Gastrocnemius medialis (tissue), 4 donors: ENCODE measurements around the gene COMTD1. TPM values are rescaled to one million over a fixed set of nuclear protein-coding genes. Genes with fewer than 3 reads are reported as not detected.
A peak's percentile ranks its signal among the peaks of the same experiment; 100 is the strongest.

Experiments used
- ATAC-seq, 2 donors: fragments of 150-250 bp; one replicate each; pipeline ENCODE4 v1.9.1; 2016
- DNase-seq, 2 donors: peaks; one replicate each; pipeline ENCODE4 v3.0.0-alpha.2; 2019
- H3K27ac ChIP-seq, 4 donors: fragments of 200-600 bp; sonication (generic); 1 replicate in 1 of 4; 2 replicates in 3 of 4; pipeline ENCODE4 v1.5.1; 2016 to 2018; ENCODE audit warnings: mild to moderate bottlenecking in 2 of 4, moderate library complexity in 1 of 4
- H3K27me3 ChIP-seq, 3 donors: fragments of 200-600 bp; sonication (generic) in 2 of 3; 1 replicate in 1 of 3; 2 replicates in 2 of 3; pipeline versions ENCODE4 v1.5.1 to v1.6.0; 2016 to 2019; ENCODE audit warnings: mild to moderate bottlenecking in 1 of 3, moderate library complexity in 1 of 3
- H3K36me3 ChIP-seq, 2 donors: fragments of 200-600 bp; sonication (generic) in 1 of 2; one replicate each; pipeline ENCODE4 v1.5.1; 2017 to 2018
- H3K4me1 ChIP-seq, 2 donors: fragments of 200-600 bp; sonication (generic) in 1 of 2; one replicate each; pipeline ENCODE4 v1.5.1; 2016 to 2017; ENCODE audit warnings: mild to moderate bottlenecking in 2 of 2
- H3K4me3 ChIP-seq, 4 donors: fragments of 200-600 bp; sonication (generic) in 3 of 4; 1 replicate in 1 of 4; 2 replicates in 3 of 4; pipeline ENCODE4 v1.5.1; 2016 to 2019; ENCODE audit warnings: mild to moderate bottlenecking in 2 of 4
- H3K9me3 ChIP-seq, 3 donors: fragments of 200-600 bp; sonication (generic) in 2 of 3; 1 replicate in 1 of 3; 2 replicates in 2 of 3; pipeline ENCODE4 v1.5.1; 2016 to 2019
- POLR2A ChIP-seq, 2 donors: fragments of 450-650 bp; IDR thresholded peaks; one replicate each; pipeline ENCODE4 v1.6.1; 2017; ENCODE audit warnings: antibody characterized with exemption in 2 of 2, mild to moderate bottlenecking in 2 of 2, moderate library complexity in 2 of 2
- in situ Hi-C, 4 donors: fragments of 200-750 bp; cut with MboI; loops; one replicate each; pipeline versions ENCODE4 v1.15.0 to v1.8.0; 2017; ENCODE audit warnings: low sequenced_read_pairs in 4 of 4
- intact Hi-C: fragments of 100-400 bp; cut with DNase I; formaldehyde crosslinking; loops from one replicate; pipeline ENCODE4 v1.15.1; 2023; ENCODE audit warnings: low total_unique reads
- total RNA-seq, 4 donors: library from RNA; depleted of rRNA; stranded (reverse); fragments of >200 nt; gene quantifications; one replicate each; pipeline versions ENCODE4 v1.1.0 to v1.2.3, GENCODE V29; 2016
- TF ChIP-seq, protein P1 (sequence below), 5 experiments: fragments of 450-650 bp in 3 of 5; fragments of 200-600 bp in 2 of 5; sonication (generic) in 2 of 5; IDR thresholded peaks in 4 of 5; conservative IDR thresholded peaks in 1 of 5; 1 replicate in 4 of 5; 2 replicates in 1 of 5; pipeline ENCODE4 v1.5.1; 2016 to 2019; ENCODE audit warnings: antibody characterized with exemption in 5 of 5, mild to moderate bottlenecking in 3 of 5, moderate library complexity in 3 of 5

The COMTD1 gene
- total RNA-seq, 4 donors from 2014 or later: 15.6 to 64.4 (median 34.9) TPM

DNA sequence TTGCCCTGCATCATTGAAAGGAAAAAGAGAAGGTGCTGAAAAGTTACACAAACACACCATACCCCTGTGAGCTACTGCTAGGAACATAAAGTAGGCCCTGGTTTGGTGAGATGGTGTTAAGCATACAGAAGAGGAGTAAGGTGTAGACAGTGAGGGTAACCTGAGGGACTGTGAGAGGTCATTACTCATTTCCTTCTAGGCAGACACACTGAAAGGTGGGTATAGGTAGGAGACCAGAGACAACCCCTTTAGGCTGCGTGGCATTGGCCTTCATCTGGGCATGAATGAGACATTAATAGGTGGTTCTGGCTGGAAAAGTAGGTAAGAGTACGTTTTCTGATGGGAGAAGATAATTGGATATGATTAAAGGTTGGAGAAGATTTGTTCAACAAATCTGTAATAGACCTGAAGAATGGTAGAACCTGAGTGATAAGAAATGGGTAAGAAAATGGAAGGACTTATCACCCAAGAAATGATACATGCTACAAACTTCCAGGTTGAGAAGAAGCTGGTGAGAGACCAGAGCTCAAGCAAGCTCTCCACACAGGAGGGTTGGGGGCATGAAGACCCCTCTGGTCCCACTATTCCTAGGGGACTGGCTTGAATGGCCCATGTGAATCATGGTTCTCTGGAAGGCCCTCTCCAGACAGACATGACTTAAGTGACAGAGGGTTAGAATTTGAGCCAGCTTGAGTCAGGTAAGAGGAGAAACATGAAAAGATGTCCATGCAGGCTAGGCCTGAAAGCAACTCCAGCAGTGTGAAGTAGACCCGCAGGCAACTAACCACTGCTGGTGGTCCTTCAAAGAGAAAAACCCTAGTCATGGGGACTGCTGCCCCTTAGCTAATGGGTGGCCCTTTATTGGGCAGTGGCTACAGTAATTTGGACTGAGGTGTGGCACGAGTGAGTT lies 3.8 kb downstream of the COMTD1 start:
- TF ChIP-seq POLR2A (IDR thresholded peaks at IDR 0.05): no peak
- TF ChIP-seq, protein P1, sequence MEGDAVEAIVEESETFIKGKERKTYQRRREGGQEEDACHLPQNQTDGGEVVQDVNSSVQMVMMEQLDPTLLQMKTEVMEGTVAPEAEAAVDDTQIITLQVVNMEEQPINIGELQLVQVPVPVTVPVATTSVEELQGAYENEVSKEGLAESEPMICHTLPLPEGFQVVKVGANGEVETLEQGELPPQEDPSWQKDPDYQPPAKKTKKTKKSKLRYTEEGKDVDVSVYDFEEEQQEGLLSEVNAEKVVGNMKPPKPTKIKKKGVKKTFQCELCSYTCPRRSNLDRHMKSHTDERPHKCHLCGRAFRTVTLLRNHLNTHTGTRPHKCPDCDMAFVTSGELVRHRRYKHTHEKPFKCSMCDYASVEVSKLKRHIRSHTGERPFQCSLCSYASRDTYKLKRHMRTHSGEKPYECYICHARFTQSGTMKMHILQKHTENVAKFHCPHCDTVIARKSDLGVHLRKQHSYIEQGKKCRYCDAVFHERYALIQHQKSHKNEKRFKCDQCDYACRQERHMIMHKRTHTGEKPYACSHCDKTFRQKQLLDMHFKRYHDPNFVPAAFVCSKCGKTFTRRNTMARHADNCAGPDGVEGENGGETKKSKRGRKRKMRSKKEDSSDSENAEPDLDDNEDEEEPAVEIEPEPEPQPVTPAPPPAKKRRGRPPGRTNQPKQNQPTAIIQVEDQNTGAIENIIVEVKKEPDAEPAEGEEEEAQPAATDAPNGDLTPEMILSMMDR (IDR thresholded peaks at IDR 0.05 in 4 of 5, conservative IDR thresholded peaks at IDR 0.05 in 1 of 5): no peak
- in situ Hi-C loops (loop anchor here in 2 of 4 donors (5.0 to 25.0 kb wide), 2 partner anchors 45 to 970 kb away; no protein-coding TSS in a partner anchor), intact Hi-C loops (loop anchor here (2.0 to 10.0 kb wide), 3 partner anchors 21 to 1077 kb away; partner anchors contain the start of genes ADK, AP3M1 and VDAC2)
- Histone ChIP-seq H3K4me3 (no peak overlapping the region), H3K9me3 (no peaks in the 10 kb centered on the region), H3K27ac (peak overlapping the region; percentile 72 to 95 (median 80)), H3K36me3 (peaks cover 0 to 22% of the 10 kb centered on the region in 2 donors), H3K4me1 (peaks cover 36 to 37% of the 10 kb centered on the region in 2 donors), H3K27me3 (no peaks in the 10 kb centered on the region)
- no peak for ATAC-seq
- no peak for DNase-seq

DNA sequence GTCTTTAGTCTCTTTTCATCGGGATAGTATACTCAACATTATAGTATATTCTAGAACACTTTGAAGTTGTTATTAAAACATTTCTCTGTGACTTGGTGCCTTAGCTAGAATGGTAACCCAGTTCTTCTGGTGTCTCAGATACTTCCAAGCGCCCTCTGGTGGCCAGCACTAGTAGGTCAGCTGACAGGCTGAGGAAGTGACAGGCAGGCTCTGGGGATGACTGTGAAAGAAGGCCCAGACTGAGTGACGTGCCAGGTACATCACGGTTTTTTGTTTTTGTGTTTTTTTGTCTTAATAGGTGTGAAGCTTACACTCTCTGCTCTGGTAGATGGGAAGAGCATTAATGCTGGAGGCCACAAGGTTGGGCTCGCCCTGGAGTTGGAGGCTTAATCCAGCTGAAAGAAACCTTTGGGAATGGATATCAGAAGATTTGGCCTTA lies 5.1 kb downstream of the COMTD1 start:
- H3K27me3 ChIP-seq: no peaks in the 10 kb centered on the region
- H3K9me3 ChIP-seq: no peaks in the 10 kb centered on the region
- DNase-seq (peak; percentile 76 to 93), ATAC-seq (peak; percentile 46)
- in situ Hi-C loops (loop anchor here in 2 of 4 donors (5.0 to 25.0 kb wide), 2 partner anchors 43 to 968 kb away; no protein-coding TSS in a partner anchor), intact Hi-C loops (loop anchor here (10.0 kb wide), 2 partner anchors 186 to 1076 kb away; partner anchors contain the start of genes ADK and AP3M1)
- no peak for TF ChIP-seq POLR2A (IDR thresholded peaks at IDR 0.05)
- TF ChIP-seq, protein P1 (IDR thresholded peaks at IDR 0.05 in 4 of 5, conservative IDR thresholded peaks at IDR 0.05 in 1 of 5): peak; percentile 82 to 91 (median 89)
- no peak overlapping the region for H3K4me3 ChIP-seq
- H3K36me3 ChIP-seq: peaks cover 0 to 22% of the 10 kb centered on the region in 2 donors
- peaks cover 46 to 50% of the 10 kb centered on the region in 2 donors for H3K4me1 ChIP-seq
- peak overlapping the region; percentile 72 to 95 (median 76) for H3K27ac ChIP-seq

DNA sequence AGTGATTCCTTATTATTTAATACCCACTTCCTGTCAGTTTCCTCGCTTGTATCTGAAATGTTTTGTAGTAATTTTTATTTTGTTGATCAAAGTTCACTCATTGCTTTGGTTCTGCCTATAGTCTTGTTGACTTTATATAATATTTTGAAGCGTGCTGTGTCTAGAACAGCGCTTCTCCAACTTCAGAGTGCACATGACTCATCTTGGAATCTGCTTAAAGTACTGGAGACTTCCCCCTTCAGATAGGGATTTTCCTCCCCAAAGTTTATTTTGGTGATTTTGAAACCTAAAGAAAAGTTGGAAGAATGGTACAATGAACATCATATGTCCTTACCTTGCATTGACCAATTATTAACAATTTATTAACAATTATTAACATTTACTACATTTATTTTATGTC lies 5.8 kb downstream of the COMTD1 start:
- H3K4me1 ChIP-seq: peaks cover 53 to 56% of the 10 kb centered on the region in 2 donors
- ATAC-seq: no peak
- intact Hi-C loops: loop anchor here (10.0 kb wide), 2 partner anchors 185 to 1075 kb away; partner anchors contain the start of genes ADK and AP3M1
- TF ChIP-seq, protein P1 (IDR thresholded peaks at IDR 0.05 in 4 of 5, conservative IDR thresholded peaks at IDR 0.05 in 1 of 5): no peak
- no peak for TF ChIP-seq POLR2A (IDR thresholded peaks at IDR 0.05)
- H3K27me3 ChIP-seq: no peaks in the 10 kb centered on the region
- H3K9me3 ChIP-seq: no peaks in the 10 kb centered on the region
- no peak overlapping the region for H3K4me3 ChIP-seq
- in situ Hi-C loops: loop anchor here (5.0 to 25.0 kb wide), 5 partner anchors 43 to 968 kb away; partner anchors contain the start of gene SAMD8 (in 3 of the 4)
- DNase-seq: no peak
- peak overlapping the region; percentile 72 to 95 (median 76) for H3K27ac ChIP-seq
- H3K36me3 ChIP-seq: peaks cover 0 to 25% of the 10 kb centered on the region in 2 donors

DNA sequence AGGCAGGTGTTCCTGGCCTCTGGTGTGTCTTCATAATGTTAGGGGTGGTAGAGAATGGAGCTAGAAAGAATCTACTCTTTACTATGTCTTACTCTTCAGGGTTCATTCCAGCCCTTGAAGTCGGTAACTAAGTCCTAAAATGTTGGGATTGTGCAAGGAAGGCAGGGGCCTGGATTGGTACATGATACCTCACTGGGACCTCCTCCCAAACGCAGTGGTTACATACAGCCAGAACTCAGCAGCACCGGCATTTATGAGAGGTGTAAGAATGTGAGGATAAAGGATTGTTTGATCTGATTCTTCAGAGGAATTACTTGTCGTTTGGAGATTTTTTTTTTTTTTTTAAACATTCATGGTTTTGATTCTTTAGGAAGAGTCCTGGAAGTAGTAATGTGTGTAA lies 6.9 kb downstream of the COMTD1 start:
- H3K27me3 ChIP-seq: no peaks in the 10 kb centered on the region
- H3K4me3 ChIP-seq: peak overlapping the region in 1 of 4 donors; percentile 15
- DNase-seq (peak in 1 of 2 donors; percentile 53), ATAC-seq (peak in 1 of 2 donors; percentile 53)
- H3K36me3 ChIP-seq: peaks cover 0 to 36% of the 10 kb centered on the region in 2 donors
- in situ Hi-C loops: loop anchor here (5.0 to 25.0 kb wide), 4 partner anchors 114 to 967 kb away; partner anchors contain the start of gene SAMD8 (in 3 of the 4)
- peaks cover 64 to 65% of the 10 kb centered on the region in 2 donors for H3K4me1 ChIP-seq
- intact Hi-C loops: no loop called here
- TF ChIP-seq POLR2A (IDR thresholded peaks at IDR 0.05): no peak
- TF ChIP-seq, protein P1 (IDR thresholded peaks at IDR 0.05 in 4 of 5, conservative IDR thresholded peaks at IDR 0.05 in 1 of 5): no peak
- peak overlapping the region; percentile 72 to 95 (median 76) for H3K27ac ChIP-seq
- H3K9me3 ChIP-seq: no peaks in the 10 kb centered on the region
